AG04450 (cell line): Measurements from ENCODE around the gene CHRNA9. TPM values are rescaled to one million over a fixed set of nuclear protein-coding genes. Genes with fewer than 3 reads are reported as not detected.

Source experiments
- CTCF ChIA-PET: fragments of 300-600, 350-600 bp; formaldehyde crosslinking; extraction: SDS; loops from one replicate; lab custom pipeline; 2022; ENCODE audit warnings: antibody characterized with exemption, inconsistent platforms; lab: Charles Lee
- POLR2A ChIA-PET: fragments of 350-600 bp; formaldehyde crosslinking; extraction: SDS; loops from one replicate; lab custom pipeline; 2021; ENCODE audit warnings: antibody characterized with exemption, inconsistent platforms; lab: Yijun Ruan, JAX
- DNase-seq: peaks from one replicate; pipeline ENCODE4 v3.0.0-alpha.2; 2011; ENCODE audit warnings: low read depth, low spot score
- H3K27ac ChIP-seq: one replicate; pipeline ENCODE4 v1.5.1; 2012; ENCODE audit warnings: low read depth, low read length, control low read depth
- H3K27me3 ChIP-seq: one replicate; pipeline ENCODE4 v1.6.0; 2012; ENCODE audit warnings: low read length; ENCODE audit not compliant: control insufficient read depth, insufficient read depth
- H3K4me3 ChIP-seq: 2 replicates; pipeline ENCODE4 v1.5.1; 2011; ENCODE audit warnings: mild to moderate bottlenecking, low read depth, low read length, control low read depth
- H3K9me3 ChIP-seq: 2 replicates; pipeline ENCODE4 v1.5.1; 2012; ENCODE audit warnings: low read length; ENCODE audit not compliant: control insufficient read depth, insufficient read depth
- polyA plus RNA-seq: library from polyadenylated mRNA; depleted of rRNA; stranded (reverse); fragments of >200 nt; gene quantifications from 2 replicates; pipeline ENCODE4 v1.2.3, GENCODE V29; 2011
- TF ChIP-seq, protein P1 (sequence below): IDR thresholded peaks from 2 replicates; pipeline ENCODE4 v1.5.1; 2011; ENCODE audit warnings: low read depth, low read length, control low read depth, inconsistent platforms

CHRNA9 gene
- polyA plus RNA-seq, 1 experiment, result 0.07 TPM

DNA sequence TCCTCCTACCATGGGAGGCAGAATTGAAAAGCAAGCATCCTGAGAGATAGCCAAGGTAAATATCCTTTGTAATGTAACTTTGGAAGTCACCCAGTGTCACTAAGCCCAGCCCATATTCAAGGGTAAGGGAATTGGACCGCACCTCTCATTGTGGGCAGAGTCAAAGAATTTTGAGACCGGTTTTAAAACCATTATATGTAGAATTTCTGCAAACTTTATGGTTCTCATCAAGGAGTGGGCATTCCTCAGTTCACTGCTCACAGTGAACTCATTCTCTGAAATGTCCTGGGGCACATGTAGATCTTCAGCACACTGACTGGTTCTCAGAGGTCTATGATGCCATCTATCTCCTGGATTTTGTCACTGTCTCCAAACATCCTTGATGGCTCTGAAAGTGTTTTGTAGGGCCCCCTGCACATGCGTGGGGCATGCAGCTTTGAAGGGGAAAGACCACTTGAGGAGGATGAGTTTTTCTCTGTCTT, 35.3 kb upstream of the CHRNA9 start:
- no peak for DNase-seq
- CTCF ChIA-PET, result interaction anchor here (0.8 to 1.4 kb wide), 4 partner anchors 10 to 150 kb away, joined by 3 to 7 read pairs (median 5); no protein-coding TSS in a partner anchor
- TF ChIP-seq, protein P1, sequence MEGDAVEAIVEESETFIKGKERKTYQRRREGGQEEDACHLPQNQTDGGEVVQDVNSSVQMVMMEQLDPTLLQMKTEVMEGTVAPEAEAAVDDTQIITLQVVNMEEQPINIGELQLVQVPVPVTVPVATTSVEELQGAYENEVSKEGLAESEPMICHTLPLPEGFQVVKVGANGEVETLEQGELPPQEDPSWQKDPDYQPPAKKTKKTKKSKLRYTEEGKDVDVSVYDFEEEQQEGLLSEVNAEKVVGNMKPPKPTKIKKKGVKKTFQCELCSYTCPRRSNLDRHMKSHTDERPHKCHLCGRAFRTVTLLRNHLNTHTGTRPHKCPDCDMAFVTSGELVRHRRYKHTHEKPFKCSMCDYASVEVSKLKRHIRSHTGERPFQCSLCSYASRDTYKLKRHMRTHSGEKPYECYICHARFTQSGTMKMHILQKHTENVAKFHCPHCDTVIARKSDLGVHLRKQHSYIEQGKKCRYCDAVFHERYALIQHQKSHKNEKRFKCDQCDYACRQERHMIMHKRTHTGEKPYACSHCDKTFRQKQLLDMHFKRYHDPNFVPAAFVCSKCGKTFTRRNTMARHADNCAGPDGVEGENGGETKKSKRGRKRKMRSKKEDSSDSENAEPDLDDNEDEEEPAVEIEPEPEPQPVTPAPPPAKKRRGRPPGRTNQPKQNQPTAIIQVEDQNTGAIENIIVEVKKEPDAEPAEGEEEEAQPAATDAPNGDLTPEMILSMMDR, result no peak
- H3K4me3 ChIP-seq, result no peak overlapping the region
- POLR2A ChIA-PET, result no interaction called here
- no peak overlapping the region for H3K27ac ChIP-seq
- H3K9me3 ChIP-seq, result peaks cover 11% of the 10 kb centered on the region
- H3K27me3 ChIP-seq, result peaks cover 7% of the 10 kb centered on the region

DNA sequence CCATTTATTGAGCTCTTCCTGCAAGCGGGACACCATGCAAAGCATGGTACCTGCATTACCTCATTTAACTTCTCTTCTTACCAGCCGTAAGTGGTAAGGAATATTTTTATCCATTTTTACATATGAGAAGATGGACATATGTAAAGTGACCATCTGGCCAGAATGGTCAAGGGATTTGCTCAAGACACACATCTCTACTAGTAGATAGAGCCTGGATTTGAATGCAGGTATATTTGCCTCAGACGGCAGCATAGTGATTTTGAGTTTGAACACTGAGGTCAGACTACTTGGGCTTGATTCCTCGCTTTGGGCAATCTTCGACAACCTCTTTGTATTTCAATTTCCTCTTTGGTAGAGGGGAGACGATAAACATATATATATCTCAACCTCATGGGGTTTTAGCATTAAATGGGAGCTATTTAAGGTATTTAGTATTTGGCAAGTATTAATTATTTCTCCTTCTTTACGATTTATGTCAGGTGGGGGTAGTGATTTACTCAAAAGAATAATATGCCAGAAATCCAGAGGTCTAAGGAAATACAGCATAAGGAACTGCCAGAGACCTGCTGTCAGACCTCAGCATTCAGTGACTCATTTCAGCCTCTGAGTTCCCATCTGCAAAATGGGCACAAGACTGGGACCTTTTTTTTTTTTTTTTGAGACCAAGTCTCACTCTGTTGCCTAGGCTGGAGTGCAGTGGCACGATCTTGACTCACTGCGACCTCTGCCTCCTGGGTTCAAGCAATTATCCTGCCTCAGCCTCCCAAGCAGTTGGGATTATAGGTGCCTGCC, 34.6 kb upstream of the CHRNA9 start:
- peaks cover 4% of the 10 kb centered on the region for H3K9me3 ChIP-seq
- CTCF ChIA-PET, result interaction anchor here (0.8 to 1.4 kb wide), 4 partner anchors 9 to 151 kb away, joined by 3 to 7 read pairs (median 5); no protein-coding TSS in a partner anchor
- peaks cover 7% of the 10 kb centered on the region for H3K27me3 ChIP-seq
- POLR2A ChIA-PET, result no interaction called here
- no peak overlapping the region for H3K27ac ChIP-seq
- DNase-seq, result no peak
- TF ChIP-seq, protein P1, result no peak
- H3K4me3 ChIP-seq, result no peak overlapping the region

DNA sequence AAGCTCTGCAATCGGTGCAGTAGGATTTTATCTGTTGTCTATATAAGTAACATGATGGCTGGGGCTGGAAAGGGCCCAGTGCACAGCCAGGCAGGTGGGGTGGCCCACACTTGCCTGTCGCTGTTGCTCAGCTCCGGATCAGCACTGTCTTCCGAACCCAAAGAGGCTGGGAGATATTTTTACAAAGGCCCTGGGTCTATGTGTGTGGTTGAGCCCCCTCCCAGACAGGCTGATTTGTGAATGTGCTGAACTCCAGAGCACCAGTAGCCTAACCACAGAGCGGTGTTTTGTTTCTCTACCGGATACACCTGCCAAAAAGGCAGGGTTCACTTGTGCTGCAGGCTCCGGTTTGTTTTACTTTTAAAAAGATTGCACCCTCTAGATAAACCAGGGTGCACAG, 33.5 kb upstream of the CHRNA9 start:
- no peak for DNase-seq
- TF ChIP-seq, protein P1, result no peak
- CTCF ChIA-PET, result interaction anchor here (1.4 kb wide), 1 partner anchor 152 kb away, joined by 7 read pairs; no protein-coding TSS in a partner anchor
- H3K27ac ChIP-seq, result no peak overlapping the region
- POLR2A ChIA-PET, result interaction anchor here (0.6 kb wide), 1 partner anchor 1571 kb away, joined by 3 read pairs; no protein-coding TSS in a partner anchor
- peaks cover 3% of the 10 kb centered on the region; the same call in 1 of the 2 replicates for H3K9me3 ChIP-seq
- no peak overlapping the region for H3K4me3 ChIP-seq
- H3K27me3 ChIP-seq, result peaks cover 7% of the 10 kb centered on the region

DNA sequence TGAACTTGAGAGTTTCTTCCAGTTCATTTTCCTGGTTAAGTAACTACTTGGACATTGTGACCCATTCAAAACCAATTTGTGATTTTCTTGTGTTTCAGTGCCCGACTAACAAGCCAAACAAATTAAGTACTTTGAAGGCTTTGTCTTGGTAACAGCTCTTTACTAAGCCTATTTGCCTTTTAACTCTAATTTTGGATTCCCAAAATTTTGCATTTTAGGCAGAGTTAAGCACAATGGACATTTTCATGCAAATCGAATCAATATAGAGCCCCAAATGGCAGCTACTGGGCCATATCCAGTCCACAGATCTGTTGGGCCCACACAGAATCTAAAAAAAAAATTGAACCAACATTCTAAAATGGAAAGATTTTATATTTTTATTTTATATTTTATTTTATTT, 31.4 kb upstream of the CHRNA9 start:
- TF ChIP-seq, protein P1, result no peak
- no peak for DNase-seq
- ChIA-PET CTCF (no interaction called here), POLR2A (no interaction called here)
- no peak overlapping the region for H3K4me3 ChIP-seq
- H3K9me3 ChIP-seq, result peaks cover 3% of the 10 kb centered on the region; the same call in 1 of the 2 replicates
- H3K27me3 ChIP-seq, result peaks cover 7% of the 10 kb centered on the region
- H3K27ac ChIP-seq, result no peak overlapping the region
